GM10248 (cell line): ENCODE results near the gene TDRD7.

Source experiments
- CTCF ChIA-PET: fragments of 300-600 bp; sonication (Branson Sonifier 250); formaldehyde crosslinking; extraction: SDS; loops from one replicate; lab custom pipeline; 2021; ENCODE audit warnings: antibody characterized with exemption; lab: Yijun Ruan, JAX
- POLR2A ChIA-PET: fragments of 350-650 bp; sonication (Branson Sonifier 250); formaldehyde crosslinking; extraction: SDS; loops from one replicate; lab custom pipeline; 2020; ENCODE audit warnings: antibody characterized with exemption; lab: Yijun Ruan, JAX
- DNase-seq: peaks from one replicate; pipeline ENCODE4 v3.0.0; 2012; ENCODE audit errors: extremely low spot score
- TF ChIP-seq, protein P1 (sequence below): IDR thresholded peaks from 2 replicates; pipeline ENCODE4 v1.5.1; 2012; ENCODE audit warnings: mild to moderate bottlenecking, low read depth; ENCODE audit errors: extremely low read depth, missing control alignments, control extremely low read depth

The TDRD7 gene

DNA sequence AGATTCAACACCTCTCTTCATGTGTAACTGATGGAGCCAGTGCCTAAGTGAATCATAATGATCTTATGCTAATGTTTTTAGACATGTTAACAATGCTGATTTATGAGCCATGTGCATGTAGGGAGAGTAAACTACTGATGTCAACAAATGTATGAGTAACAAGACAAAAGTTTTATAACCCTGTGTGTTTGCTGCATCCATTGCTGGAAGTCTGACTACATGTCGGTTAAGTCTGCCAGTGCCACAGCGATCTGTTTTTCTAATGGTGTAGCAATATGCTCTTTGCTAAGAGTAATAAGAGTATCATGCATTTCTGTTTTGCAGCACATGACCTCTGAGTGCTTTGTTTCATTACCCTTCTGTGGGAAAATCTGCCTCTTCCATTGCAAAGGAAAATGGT lies 63.2 kb downstream of the TDRD7 start:
- POLR2A ChIA-PET: no interaction called here
- CTCF ChIA-PET: interaction anchor here (1.2 to 10.4 kb wide), 5 partner anchors 10 to 138 kb away, joined by 3 to 443 read pairs (median 159); partner anchors contain the start of genes TDRD7 and TMOD1

DNA sequence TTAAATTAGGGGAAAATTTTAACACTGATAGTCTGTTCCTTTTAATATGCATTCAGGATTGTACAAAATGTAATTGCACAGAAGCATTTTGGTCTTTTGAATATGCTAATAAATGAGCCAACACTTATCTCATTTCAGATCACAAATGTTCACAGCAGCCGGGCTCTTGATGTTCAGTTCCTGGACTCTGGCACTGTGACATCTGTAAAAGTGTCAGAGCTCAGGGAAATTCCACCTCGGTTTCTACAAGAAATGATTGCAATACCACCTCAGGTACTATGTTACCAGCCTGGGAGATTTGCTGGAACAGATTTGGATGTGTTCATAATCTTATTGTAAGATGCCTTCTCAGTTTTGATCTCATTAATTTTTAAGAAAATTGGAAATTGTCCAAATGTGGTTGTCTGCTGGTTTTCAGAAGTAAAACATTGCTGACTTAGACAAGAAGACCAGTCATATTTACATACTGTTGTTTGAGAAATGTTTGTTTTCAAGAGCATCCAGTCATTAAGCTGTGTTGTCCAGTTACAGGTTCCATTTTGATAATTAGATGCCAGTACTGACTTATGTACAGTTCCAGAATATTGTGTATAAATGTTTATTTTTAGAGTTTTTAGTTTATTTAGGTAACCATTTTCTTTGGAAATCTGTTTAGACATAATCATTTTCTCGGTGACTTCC lies 66.5 kb downstream of the TDRD7 start:
- ChIA-PET CTCF (interaction anchor here (1.4 to 5.5 kb wide), 3 partner anchors 10 to 120 kb away, joined by 3 to 74 read pairs (median 4); no protein-coding TSS in a partner anchor), POLR2A (no interaction called here)
- DNase-seq: no peak
- TF ChIP-seq, protein P1, sequence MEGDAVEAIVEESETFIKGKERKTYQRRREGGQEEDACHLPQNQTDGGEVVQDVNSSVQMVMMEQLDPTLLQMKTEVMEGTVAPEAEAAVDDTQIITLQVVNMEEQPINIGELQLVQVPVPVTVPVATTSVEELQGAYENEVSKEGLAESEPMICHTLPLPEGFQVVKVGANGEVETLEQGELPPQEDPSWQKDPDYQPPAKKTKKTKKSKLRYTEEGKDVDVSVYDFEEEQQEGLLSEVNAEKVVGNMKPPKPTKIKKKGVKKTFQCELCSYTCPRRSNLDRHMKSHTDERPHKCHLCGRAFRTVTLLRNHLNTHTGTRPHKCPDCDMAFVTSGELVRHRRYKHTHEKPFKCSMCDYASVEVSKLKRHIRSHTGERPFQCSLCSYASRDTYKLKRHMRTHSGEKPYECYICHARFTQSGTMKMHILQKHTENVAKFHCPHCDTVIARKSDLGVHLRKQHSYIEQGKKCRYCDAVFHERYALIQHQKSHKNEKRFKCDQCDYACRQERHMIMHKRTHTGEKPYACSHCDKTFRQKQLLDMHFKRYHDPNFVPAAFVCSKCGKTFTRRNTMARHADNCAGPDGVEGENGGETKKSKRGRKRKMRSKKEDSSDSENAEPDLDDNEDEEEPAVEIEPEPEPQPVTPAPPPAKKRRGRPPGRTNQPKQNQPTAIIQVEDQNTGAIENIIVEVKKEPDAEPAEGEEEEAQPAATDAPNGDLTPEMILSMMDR: no peak

More for the DNA sequence above, 63.2 kb downstream of the TDRD7 start:
- TF ChIP-seq, protein P1: no peak
- DNase-seq: no peak

GRCh38 chr9:97479496-97480159 lies 67.7 kb downstream of the TDRD7 start:
- POLR2A ChIA-PET: no interaction called here
- TF ChIP-seq, protein P1: no peak
- DNase-seq: no peak
- CTCF ChIA-PET: interaction anchor here (1.4 to 5.5 kb wide), 5 partner anchors 11 to 157 kb away, joined by 3 to 74 read pairs (median 5); partner anchors contain the start of gene TMOD1

GRCh38 chr9:97480174-97480573 lies 68.3 kb downstream of the TDRD7 start:
- TF ChIP-seq, protein P1: no peak
- DNase-seq: no peak
- ChIA-PET CTCF (interaction anchor here (1.4 to 5.5 kb wide), 6 partner anchors 12 to 156 kb away, joined by 3 to 74 read pairs (median 9); partner anchors contain the start of gene TMOD1), POLR2A (no interaction called here)

DNA sequence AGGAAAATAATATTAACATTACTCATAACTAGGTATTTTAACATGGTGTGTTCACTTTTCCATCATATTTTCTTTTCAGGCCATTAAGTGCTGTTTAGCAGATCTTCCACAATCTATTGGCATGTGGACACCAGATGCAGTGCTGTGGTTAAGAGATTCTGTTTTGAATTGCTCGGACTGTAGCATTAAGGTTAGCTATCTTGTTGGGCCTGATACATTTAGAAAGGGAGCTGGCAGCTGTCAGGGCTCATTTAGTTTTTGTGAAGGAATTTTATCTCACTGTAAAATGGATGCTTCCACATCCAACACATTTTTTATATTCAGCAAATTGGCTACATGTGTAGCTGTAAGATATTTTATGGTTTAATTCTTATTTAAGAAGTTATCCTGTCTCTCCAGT lies 68.9 kb downstream of the TDRD7 start:
- POLR2A ChIA-PET: no interaction called here
- CTCF ChIA-PET: interaction anchor here (1.7 to 5.5 kb wide), 5 partner anchors 12 to 156 kb away, joined by 3 to 74 read pairs (median 13); partner anchors contain the start of gene TMOD1
- DNase-seq: no peak
- TF ChIP-seq, protein P1: no peak

GRCh38 chr9:97484134-97484533 lies 72.2 kb downstream of the TDRD7 start:
- TF ChIP-seq, protein P1: no peak
- no peak for DNase-seq
- POLR2A ChIA-PET: no interaction called here
- CTCF ChIA-PET: interaction anchor here (0.7 to 6.0 kb wide), 7 partner anchors 10 to 115 kb away, joined by 3 to 60 read pairs (median 18); partner anchors contain the start of gene TMOD1
